ENCODE data around the gene ARL5A.

ARL5A gene

GRCh38 chr2:151775057-151775740 lies 53.0 kb downstream of the ARL5A start:
- H3K4me1 ChIP-seq (ENCODE audit: insufficient read depth, low read length): no peaks in the 10 kb centered on the region
- peaks cover 8% of the 10 kb centered on the region for H3K36me3 ChIP-seq (ENCODE audit: insufficient read depth, low read depth, low read length)
- H3K27ac ChIP-seq (ENCODE audit: low read length): no peak overlapping the region
- no peaks in the 10 kb centered on the region for H3K9me3 ChIP-seq (ENCODE audit: insufficient read depth, low read depth, low read length)
- H3K4me3 ChIP-seq (ENCODE audit: low read length): no peak overlapping the region
- no peak overlapping the region for H3K9ac ChIP-seq (ENCODE audit: low read depth, low read length)
- H3K27me3 ChIP-seq (ENCODE audit: insufficient read depth, low read length): no peaks in the 10 kb centered on the region

GRCh38 chr2:151774506-151774905 lies 53.7 kb downstream of the ARL5A start:
- H3K4me3 ChIP-seq (ENCODE audit: low read length): no peak overlapping the region
- H3K27me3 ChIP-seq (ENCODE audit: insufficient read depth, low read length): no peaks in the 10 kb centered on the region
- no peaks in the 10 kb centered on the region for H3K9me3 ChIP-seq (ENCODE audit: insufficient read depth, low read depth, low read length)
- H3K36me3 ChIP-seq (ENCODE audit: insufficient read depth, low read depth, low read length): peaks cover 8% of the 10 kb centered on the region
- H3K4me1 ChIP-seq (ENCODE audit: insufficient read depth, low read length): no peaks in the 10 kb centered on the region
- H3K27ac ChIP-seq (ENCODE audit: low read length): no peak overlapping the region
- H3K9ac ChIP-seq (ENCODE audit: low read depth, low read length): no peak overlapping the region

GRCh38 chr2:151771599-151772358 lies 56.4 kb downstream of the ARL5A start:
- no peak overlapping the region for H3K27ac ChIP-seq (ENCODE audit: low read length)
- peaks cover 8% of the 10 kb centered on the region for H3K36me3 ChIP-seq (ENCODE audit: insufficient read depth, low read depth, low read length)
- no peaks in the 10 kb centered on the region for H3K4me1 ChIP-seq (ENCODE audit: insufficient read depth, low read length)
- no peaks in the 10 kb centered on the region for H3K27me3 ChIP-seq (ENCODE audit: insufficient read depth, low read length)
- H3K4me3 ChIP-seq (ENCODE audit: low read length): no peak overlapping the region
- H3K9me3 ChIP-seq (ENCODE audit: insufficient read depth, low read depth, low read length): no peaks in the 10 kb centered on the region
- no peak overlapping the region for H3K9ac ChIP-seq (ENCODE audit: low read depth, low read length)

GRCh38 chr2:151770995-151771394 lies 57.2 kb downstream of the ARL5A start:
- no peaks in the 10 kb centered on the region for H3K27me3 ChIP-seq (ENCODE audit: insufficient read depth, low read length)
- H3K27ac ChIP-seq (ENCODE audit: low read length): no peak overlapping the region
- no peaks in the 10 kb centered on the region for H3K9me3 ChIP-seq (ENCODE audit: insufficient read depth, low read depth, low read length)
- H3K9ac ChIP-seq (ENCODE audit: low read depth, low read length): no peak overlapping the region
- no peaks in the 10 kb centered on the region for H3K4me1 ChIP-seq (ENCODE audit: insufficient read depth, low read length)
- H3K36me3 ChIP-seq (ENCODE audit: insufficient read depth, low read depth, low read length): peaks cover 4% of the 10 kb centered on the region; the same call in 1 of the 2 replicates
- H3K4me3 ChIP-seq (ENCODE audit: low read length): no peak overlapping the region

- H3K4me3 ChIP-seq (ENCODE audit: low read length): no peak overlapping the region
- no peak overlapping the region for H3K9ac ChIP-seq (ENCODE audit: low read depth, low read length)
- H3K27ac ChIP-seq (ENCODE audit: low read length): no peak overlapping the region
- H3K27me3 ChIP-seq (ENCODE audit: insufficient read depth, low read length): no peaks in the 10 kb centered on the region
- H3K36me3 ChIP-seq (ENCODE audit: insufficient read depth, low read depth, low read length): no peaks in the 10 kb centered on the region
- no peaks in the 10 kb centered on the region for H3K9me3 ChIP-seq (ENCODE audit: insufficient read depth, low read depth, low read length)
- no peaks in the 10 kb centered on the region for H3K4me1 ChIP-seq (ENCODE audit: insufficient read depth, low read length)
Observed at GRCh38 chr2:151769606-151770005, 58.6 kb downstream of the ARL5A start.

GRCh38 chr2:151767536-151767935 lies 60.7 kb downstream of the ARL5A start:
- H3K9ac ChIP-seq (ENCODE audit: low read depth, low read length): no peak overlapping the region
- no peaks in the 10 kb centered on the region for H3K4me1 ChIP-seq (ENCODE audit: insufficient read depth, low read length)
- H3K27me3 ChIP-seq (ENCODE audit: insufficient read depth, low read length): no peaks in the 10 kb centered on the region
- no peak overlapping the region for H3K4me3 ChIP-seq (ENCODE audit: low read length)
- no peaks in the 10 kb centered on the region for H3K36me3 ChIP-seq (ENCODE audit: insufficient read depth, low read depth, low read length)
- H3K27ac ChIP-seq (ENCODE audit: low read length): no peak overlapping the region
- H3K9me3 ChIP-seq (ENCODE audit: insufficient read depth, low read depth, low read length): no peaks in the 10 kb centered on the region

- H3K4me1 ChIP-seq (ENCODE audit: insufficient read depth, low read length): no peaks in the 10 kb centered on the region
- H3K36me3 ChIP-seq (ENCODE audit: insufficient read depth, low read depth, low read length): no peaks in the 10 kb centered on the region
- no peaks in the 10 kb centered on the region for H3K9me3 ChIP-seq (ENCODE audit: insufficient read depth, low read depth, low read length)
- no peak overlapping the region for H3K4me3 ChIP-seq (ENCODE audit: low read length)
- H3K27me3 ChIP-seq (ENCODE audit: insufficient read depth, low read length): no peaks in the 10 kb centered on the region
- H3K27ac ChIP-seq (ENCODE audit: low read length): no peak overlapping the region
- no peak overlapping the region for H3K9ac ChIP-seq (ENCODE audit: low read depth, low read length)
Observed at GRCh38 chr2:151766437-151767153, 61.6 kb downstream of the ARL5A start.

GRCh38 chr2:151765760-151766410 lies 62.3 kb downstream of the ARL5A start:
- no peak overlapping the region for H3K4me3 ChIP-seq (ENCODE audit: low read length)

GRCh38 chr2:151762694-151763093 lies 65.5 kb downstream of the ARL5A start:
- no peak overlapping the region for H3K9ac ChIP-seq (ENCODE audit: low read depth, low read length)
- H3K36me3 ChIP-seq (ENCODE audit: insufficient read depth, low read depth, low read length): no peaks in the 10 kb centered on the region
- no peaks in the 10 kb centered on the region for H3K4me1 ChIP-seq (ENCODE audit: insufficient read depth, low read length)
- no peak overlapping the region for H3K4me3 ChIP-seq (ENCODE audit: low read length)
- H3K27ac ChIP-seq (ENCODE audit: low read length): no peak overlapping the region
- H3K9me3 ChIP-seq (ENCODE audit: insufficient read depth, low read depth, low read length): no peaks in the 10 kb centered on the region
- no peaks in the 10 kb centered on the region for H3K27me3 ChIP-seq (ENCODE audit: insufficient read depth, low read length)

More at GRCh38 chr2:151765760-151766410, 62.3 kb downstream of the ARL5A start:
- Histone ChIP-seq H3K9ac (ENCODE audit: low read depth, low read length) (no peak overlapping the region), H3K27ac (ENCODE audit: low read length) (no peak overlapping the region), H3K4me1 (ENCODE audit: insufficient read depth, low read length) (no peaks in the 10 kb centered on the region), H3K36me3 (ENCODE audit: insufficient read depth, low read depth, low read length) (no peaks in the 10 kb centered on the region), H3K9me3 (ENCODE audit: insufficient read depth, low read depth, low read length) (no peaks in the 10 kb centered on the region), H3K27me3 (ENCODE audit: insufficient read depth, low read length) (no peaks in the 10 kb centered on the region)

GRCh38 chr2:151761687-151762086 lies 66.5 kb downstream of the ARL5A start:
- Histone ChIP-seq H3K27ac (ENCODE audit: low read length) (no peak overlapping the region), H3K9ac (ENCODE audit: low read depth, low read length) (no peak overlapping the region), H3K27me3 (ENCODE audit: insufficient read depth, low read length) (no peaks in the 10 kb centered on the region), H3K4me3 (ENCODE audit: low read length) (no peak overlapping the region), H3K36me3 (ENCODE audit: insufficient read depth, low read depth, low read length) (no peaks in the 10 kb centered on the region), H3K9me3 (ENCODE audit: insufficient read depth, low read depth, low read length) (no peaks in the 10 kb centered on the region), H3K4me1 (ENCODE audit: insufficient read depth, low read length) (no peaks in the 10 kb centered on the region)

GRCh38 chr2:151761193-151761592 lies 67.0 kb downstream of the ARL5A start:
- no peak overlapping the region for H3K9ac ChIP-seq (ENCODE audit: low read depth, low read length)
- no peaks in the 10 kb centered on the region for H3K27me3 ChIP-seq (ENCODE audit: insufficient read depth, low read length)
- H3K9me3 ChIP-seq (ENCODE audit: insufficient read depth, low read depth, low read length): no peaks in the 10 kb centered on the region
- H3K4me3 ChIP-seq (ENCODE audit: low read length): no peak overlapping the region
- no peak overlapping the region for H3K27ac ChIP-seq (ENCODE audit: low read length)
- H3K36me3 ChIP-seq (ENCODE audit: insufficient read depth, low read depth, low read length): no peaks in the 10 kb centered on the region
- H3K4me1 ChIP-seq (ENCODE audit: insufficient read depth, low read length): no peaks in the 10 kb centered on the region
